ENCODE data around the gene MGAT3.

DNA sequence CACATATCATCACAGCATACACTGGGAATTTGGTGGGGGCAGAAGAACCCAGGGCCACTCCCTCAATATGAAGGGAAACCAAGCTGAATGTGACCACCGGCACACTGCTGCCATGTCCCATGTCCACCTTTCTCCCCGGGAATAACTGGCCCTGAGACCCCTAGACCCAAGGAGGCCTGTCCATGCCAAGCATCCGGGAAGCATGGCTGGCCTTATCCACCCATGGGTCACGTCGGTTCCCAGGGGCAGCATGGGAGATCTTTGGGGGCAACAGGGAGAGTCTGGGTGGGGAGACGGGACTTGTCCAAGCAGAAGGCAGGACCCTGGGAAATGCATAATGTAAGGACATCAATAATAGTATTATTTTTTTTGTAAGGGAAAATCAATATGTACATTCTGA, 34.9 kb downstream of the MGAT3 start:
- TF ChIP-seq, protein P1, sequence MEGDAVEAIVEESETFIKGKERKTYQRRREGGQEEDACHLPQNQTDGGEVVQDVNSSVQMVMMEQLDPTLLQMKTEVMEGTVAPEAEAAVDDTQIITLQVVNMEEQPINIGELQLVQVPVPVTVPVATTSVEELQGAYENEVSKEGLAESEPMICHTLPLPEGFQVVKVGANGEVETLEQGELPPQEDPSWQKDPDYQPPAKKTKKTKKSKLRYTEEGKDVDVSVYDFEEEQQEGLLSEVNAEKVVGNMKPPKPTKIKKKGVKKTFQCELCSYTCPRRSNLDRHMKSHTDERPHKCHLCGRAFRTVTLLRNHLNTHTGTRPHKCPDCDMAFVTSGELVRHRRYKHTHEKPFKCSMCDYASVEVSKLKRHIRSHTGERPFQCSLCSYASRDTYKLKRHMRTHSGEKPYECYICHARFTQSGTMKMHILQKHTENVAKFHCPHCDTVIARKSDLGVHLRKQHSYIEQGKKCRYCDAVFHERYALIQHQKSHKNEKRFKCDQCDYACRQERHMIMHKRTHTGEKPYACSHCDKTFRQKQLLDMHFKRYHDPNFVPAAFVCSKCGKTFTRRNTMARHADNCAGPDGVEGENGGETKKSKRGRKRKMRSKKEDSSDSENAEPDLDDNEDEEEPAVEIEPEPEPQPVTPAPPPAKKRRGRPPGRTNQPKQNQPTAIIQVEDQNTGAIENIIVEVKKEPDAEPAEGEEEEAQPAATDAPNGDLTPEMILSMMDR (IDR thresholded peaks at IDR 0.05): no peak
- no peak for TF ChIP-seq POLR2AphosphoS5 (IDR thresholded peaks at IDR 0.05)
